ENCODE results near the gene NME7.

DNA sequence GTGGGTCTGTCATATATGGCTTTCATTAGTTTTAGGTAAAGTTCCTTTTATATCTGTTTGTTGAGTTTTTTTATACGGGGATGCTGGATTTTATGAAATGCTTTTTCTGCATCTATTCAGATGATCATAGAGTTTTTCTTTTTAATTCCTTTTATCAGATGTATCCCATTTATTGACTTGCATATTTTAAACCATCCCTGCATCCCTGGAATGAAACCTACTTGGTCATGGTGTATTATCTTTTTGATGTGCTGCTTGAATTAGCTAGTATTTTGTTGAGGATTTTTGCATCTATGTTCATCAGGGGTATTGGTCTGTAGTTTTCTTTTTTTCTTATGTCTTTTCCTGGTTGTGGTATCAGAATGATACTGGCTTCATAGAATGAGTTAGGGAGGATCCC lies 118.0 kb downstream of the NME7 start:
- TF ChIP-seq POLR2AphosphoS5 (IDR thresholded peaks at IDR 0.05; ENCODE audit: low read depth) (no peak), JUNB (IDR thresholded peaks at IDR 0.05; ENCODE audit: unreplicated experiment) (no peak), EZH2 (IDR thresholded peaks at IDR 0.05; ENCODE audit: low read depth, unreplicated experiment) (no peak), EZH2phosphoT487 (IDR thresholded peaks at IDR 0.05; ENCODE audit: unreplicated experiment) (no peak), NANOG (IDR thresholded peaks at IDR 0.05; ENCODE audit: borderline replicate concordance) (no peak), CREB1 (CRISPR knock-in tag; IDR thresholded peaks at IDR 0.05; ENCODE audit: low read depth) (no peak)
- TF ChIP-seq, protein P1, sequence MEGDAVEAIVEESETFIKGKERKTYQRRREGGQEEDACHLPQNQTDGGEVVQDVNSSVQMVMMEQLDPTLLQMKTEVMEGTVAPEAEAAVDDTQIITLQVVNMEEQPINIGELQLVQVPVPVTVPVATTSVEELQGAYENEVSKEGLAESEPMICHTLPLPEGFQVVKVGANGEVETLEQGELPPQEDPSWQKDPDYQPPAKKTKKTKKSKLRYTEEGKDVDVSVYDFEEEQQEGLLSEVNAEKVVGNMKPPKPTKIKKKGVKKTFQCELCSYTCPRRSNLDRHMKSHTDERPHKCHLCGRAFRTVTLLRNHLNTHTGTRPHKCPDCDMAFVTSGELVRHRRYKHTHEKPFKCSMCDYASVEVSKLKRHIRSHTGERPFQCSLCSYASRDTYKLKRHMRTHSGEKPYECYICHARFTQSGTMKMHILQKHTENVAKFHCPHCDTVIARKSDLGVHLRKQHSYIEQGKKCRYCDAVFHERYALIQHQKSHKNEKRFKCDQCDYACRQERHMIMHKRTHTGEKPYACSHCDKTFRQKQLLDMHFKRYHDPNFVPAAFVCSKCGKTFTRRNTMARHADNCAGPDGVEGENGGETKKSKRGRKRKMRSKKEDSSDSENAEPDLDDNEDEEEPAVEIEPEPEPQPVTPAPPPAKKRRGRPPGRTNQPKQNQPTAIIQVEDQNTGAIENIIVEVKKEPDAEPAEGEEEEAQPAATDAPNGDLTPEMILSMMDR (conservative IDR thresholded peaks at IDR 0.05; ENCODE audit: low read depth in 2 of 2), result no peak
